Gastroesophageal sphincter (tissue), 4 donors: ENCODE results near the gene DISC1. TPM values are rescaled to one million over a fixed set of nuclear protein-coding genes. Genes with fewer than 3 reads are reported as not detected.

ENCODE experiments used
- ATAC-seq: fragments of 150-250 bp; one replicate; pipeline ENCODE4 v1.9.1; 2016; ENCODE audit warnings: mild to moderate bottlenecking, moderate library complexity
- H3K27ac ChIP-seq, 4 donors: fragments of 200-600 bp; sonication (generic) in 3 of 4; 1 replicate in 3 of 4; 2 replicates in 1 of 4; pipeline ENCODE4 v1.5.1; 2016 to 2019
- H3K27me3 ChIP-seq: fragments of 200-600 bp; sonication (generic); one replicate; pipeline ENCODE4 v1.5.1; 2019
- H3K36me3 ChIP-seq, 2 donors: fragments of 200-600 bp; sonication (generic); one replicate each; pipeline ENCODE4 v1.5.1; 2019; ENCODE audit warnings: control low read depth in 1 of 2
- H3K4me1 ChIP-seq, 3 donors: fragments of 200-600 bp; sonication (generic); 1 replicate in 2 of 3; 2 replicates in 1 of 3; pipeline ENCODE4 v1.5.1; 2016 to 2019; ENCODE audit warnings: control low read depth in 2 of 3
- H3K4me3 ChIP-seq, 2 donors: fragments of 200-600 bp; sonication (generic); one replicate each; pipeline ENCODE4 v1.5.1; 2019; ENCODE audit warnings: mild to moderate bottlenecking in 1 of 2, moderate library complexity in 1 of 2
- H3K9me3 ChIP-seq, 3 donors: fragments of 200-600 bp; sonication (generic); one replicate each; pipeline ENCODE4 v1.5.1; 2017 to 2019; ENCODE audit warnings: control low read depth in 2 of 3
- CTCF ChIP-seq, 4 experiments: fragments of 200-600 bp in 2 of 4; fragments of 450-650 bp in 2 of 4; sonication (generic) in 1 of 4; IDR thresholded peaks; one replicate each; pipeline ENCODE4 v1.5.1; 2017 to 2019; ENCODE audit warnings: antibody characterized with exemption in 4 of 4, mild to moderate bottlenecking in 2 of 4, moderate library complexity in 2 of 4
- EP300 ChIP-seq: sonication (generic); formaldehyde crosslinking; IDR thresholded peaks from one replicate; pipeline ENCODE4 v1.6.1; 2017; ENCODE audit warnings: antibody characterized with exemption, mild to moderate bottlenecking
- POLR2A ChIP-seq, 2 donors: fragments of 450-650 bp; IDR thresholded peaks; one replicate each; pipeline ENCODE4 v1.6.1; 2017; ENCODE audit warnings: antibody characterized with exemption in 2 of 2, mild to moderate bottlenecking in 2 of 2, moderate library complexity in 1 of 2
- POLR2AphosphoS5 ChIP-seq: sonication (generic); formaldehyde crosslinking; IDR thresholded peaks from one replicate; pipeline ENCODE4 v1.6.1; 2017; ENCODE audit warnings: antibody characterized with exemption
- WGBS, 2 donors: methylation state at CpG; one replicate each; pipeline ENCODE4 v1.1.5; 2018; ENCODE audit warnings: low coverage in 1 of 2; 5-methylcytosine and 5-hydroxymethylcytosine counted together
- total RNA-seq, 4 donors: library from RNA; depleted of rRNA; stranded (reverse); fragments of >200 nt; gene quantifications; one replicate each; pipeline ENCODE4 v1.1.0, GENCODE V29; 2016

The DISC1 gene
- total RNA-seq, 4 donors from 2014 or later: 4.4 to 9.8 (median 6.8) TPM

DNA sequence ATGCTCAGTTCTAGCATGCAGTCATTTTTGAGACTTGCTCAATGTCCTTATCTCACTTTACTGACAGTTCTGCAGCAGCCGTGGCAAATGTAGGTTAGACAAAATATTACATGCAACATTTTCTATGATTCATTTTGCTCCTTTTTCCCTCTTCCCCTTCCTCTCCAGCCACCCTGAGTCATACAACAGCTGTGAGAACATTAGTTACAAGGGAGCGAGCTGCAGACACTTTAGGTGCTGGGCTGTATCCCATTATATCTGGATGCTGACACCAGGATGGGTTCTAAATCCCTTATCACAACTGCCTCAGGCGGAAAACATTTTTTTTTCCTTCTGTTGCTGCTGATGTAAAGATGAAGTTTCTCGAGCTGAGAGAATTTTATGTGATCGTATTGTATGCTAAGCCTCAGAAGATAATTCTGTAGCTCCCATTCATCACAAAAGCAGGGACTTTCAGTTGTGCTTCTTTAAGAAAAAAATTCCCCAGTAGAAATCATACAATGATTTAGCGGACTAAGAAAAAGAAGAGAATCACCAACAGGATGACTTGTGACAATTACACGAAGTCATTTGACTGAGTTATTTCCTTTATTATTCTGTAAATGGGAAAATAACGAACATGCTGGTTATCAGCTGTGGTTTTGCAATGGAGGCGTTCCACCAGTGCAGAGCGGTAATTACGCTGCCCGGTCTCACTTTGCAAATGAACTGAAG is 345.0 kb downstream of the DISC1 start:
- peak overlapping the region in 1 of 4 donors; percentile 49 for H3K27ac ChIP-seq
- no peak overlapping the region for H3K4me3 ChIP-seq
- H3K36me3 ChIP-seq: no peaks in the 10 kb centered on the region
- 41 to 62% methylated on average over 11 of the region's 12 CpGs for WGBS, 2 donors
- ATAC-seq: peak; percentile 57
- TF ChIP-seq POLR2A (IDR thresholded peaks at IDR 0.05) (no peak), CTCF (IDR thresholded peaks at IDR 0.05) (no peak), EP300 (no peak), POLR2AphosphoS5 (peak; percentile 4)
- H3K9me3 ChIP-seq: no peaks in the 10 kb centered on the region
- no peaks in the 10 kb centered on the region for H3K4me1 ChIP-seq
- no peaks in the 10 kb centered on the region for H3K27me3 ChIP-seq

DNA sequence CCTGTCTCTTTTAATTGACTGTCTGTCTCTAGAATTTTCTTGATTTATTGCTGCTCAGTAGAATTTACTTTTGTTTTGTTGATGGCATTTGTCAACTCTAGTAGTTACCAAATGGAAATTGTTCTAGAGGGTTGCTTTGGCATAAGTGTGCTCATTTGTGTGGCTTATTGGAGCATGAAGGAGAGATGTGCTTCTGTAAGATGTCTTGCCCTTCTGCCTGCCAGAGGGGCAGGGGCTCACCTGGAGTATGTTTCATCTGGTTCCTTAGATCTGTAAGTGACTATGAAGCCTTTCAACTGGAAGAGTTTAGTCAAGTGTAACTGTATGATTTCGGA is 345.5 kb downstream of the DISC1 start:
- H3K9me3 ChIP-seq: peaks cover 0 to 2% (median 0%) of the 10 kb centered on the region in 3 donors
- no peaks in the 10 kb centered on the region for H3K36me3 ChIP-seq
- TF ChIP-seq EP300: no peak
- no peak for TF ChIP-seq POLR2A (IDR thresholded peaks at IDR 0.05)
- no peak for TF ChIP-seq CTCF (IDR thresholded peaks at IDR 0.05)
- no peak for TF ChIP-seq POLR2AphosphoS5
- H3K4me1 ChIP-seq: no peaks in the 10 kb centered on the region
- H3K27me3 ChIP-seq: no peaks in the 10 kb centered on the region
- peak overlapping the region in 1 of 4 donors; percentile 49 for H3K27ac ChIP-seq
- ATAC-seq: no peak
- 80 to 100% methylated on average over 1 of the region's 1 CpG for WGBS, 2 donors
- no peak overlapping the region for H3K4me3 ChIP-seq

DNA sequence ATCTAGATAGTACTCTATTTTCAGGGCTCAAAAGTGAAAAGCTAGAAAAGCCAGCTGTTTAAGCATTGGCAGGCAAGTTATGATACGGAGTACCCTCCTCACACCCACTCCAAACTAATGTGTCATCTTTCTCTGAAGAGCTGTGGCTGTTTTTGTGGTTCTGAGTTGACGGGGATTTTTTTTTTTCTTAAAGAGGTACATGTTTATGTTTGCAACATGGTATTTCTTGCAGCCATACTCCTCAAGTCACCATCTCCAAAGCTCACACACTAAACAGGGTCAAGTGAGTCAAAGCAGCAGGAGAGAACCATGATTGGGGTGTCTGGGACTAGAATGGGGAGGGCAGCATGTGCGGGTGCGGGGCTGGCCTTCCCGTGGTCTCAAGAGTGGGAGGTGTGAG is 347.2 kb downstream of the DISC1 start:
- H3K36me3 ChIP-seq: no peaks in the 10 kb centered on the region
- WGBS, 2 donors: 52 to 100% methylated on average over 2 to 3 of the region's 5 CpGs
- no peak overlapping the region for H3K4me3 ChIP-seq
- ATAC-seq: no peak
- H3K27me3 ChIP-seq: no peaks in the 10 kb centered on the region
- no peaks in the 10 kb centered on the region for H3K4me1 ChIP-seq
- no peak overlapping the region for H3K27ac ChIP-seq
- H3K9me3 ChIP-seq: peaks cover 0 to 6% (median 0%) of the 10 kb centered on the region in 3 donors
- TF ChIP-seq EP300 (no peak), POLR2AphosphoS5 (no peak), POLR2A (IDR thresholded peaks at IDR 0.05) (no peak), CTCF (IDR thresholded peaks at IDR 0.05) (no peak)

- H3K4me1 ChIP-seq: no peaks in the 10 kb centered on the region
These were observed 349.6 kb downstream of the DISC1 start for GRCh38 chr1:231976231-231976630.

More at GRCh38 chr1:231976231-231976630, 349.6 kb downstream of the DISC1 start:
- no peaks in the 10 kb centered on the region for H3K27me3 ChIP-seq
- no peaks in the 10 kb centered on the region for H3K36me3 ChIP-seq
- no peak overlapping the region for H3K4me3 ChIP-seq
- 100% methylated on average over 2 of the region's 4 CpGs; no CpG with 5 or more reads in 1 of the 2 donors for WGBS, 2 donors
- peaks cover 0 to 6% (median 0%) of the 10 kb centered on the region in 3 donors for H3K9me3 ChIP-seq
- H3K27ac ChIP-seq: no peak overlapping the region
- ATAC-seq: no peak
- TF ChIP-seq POLR2A (IDR thresholded peaks at IDR 0.05) (no peak), EP300 (no peak), CTCF (IDR thresholded peaks at IDR 0.05) (no peak), POLR2AphosphoS5 (no peak)
